ENCODE results near the gene ANXA2R. TPM values are rescaled to one million over a fixed set of nuclear protein-coding genes. Genes with fewer than 3 reads are reported as not detected.
"Not testable (repeated sequence)": the region's sequence is repeated elsewhere in the genome, so short reads cannot be mapped to it uniquely, and the experiment has no call there.

Gene ANXA2R
- total RNA-seq, 1 donor from 2014 or later = 0.93 TPM

DNA sequence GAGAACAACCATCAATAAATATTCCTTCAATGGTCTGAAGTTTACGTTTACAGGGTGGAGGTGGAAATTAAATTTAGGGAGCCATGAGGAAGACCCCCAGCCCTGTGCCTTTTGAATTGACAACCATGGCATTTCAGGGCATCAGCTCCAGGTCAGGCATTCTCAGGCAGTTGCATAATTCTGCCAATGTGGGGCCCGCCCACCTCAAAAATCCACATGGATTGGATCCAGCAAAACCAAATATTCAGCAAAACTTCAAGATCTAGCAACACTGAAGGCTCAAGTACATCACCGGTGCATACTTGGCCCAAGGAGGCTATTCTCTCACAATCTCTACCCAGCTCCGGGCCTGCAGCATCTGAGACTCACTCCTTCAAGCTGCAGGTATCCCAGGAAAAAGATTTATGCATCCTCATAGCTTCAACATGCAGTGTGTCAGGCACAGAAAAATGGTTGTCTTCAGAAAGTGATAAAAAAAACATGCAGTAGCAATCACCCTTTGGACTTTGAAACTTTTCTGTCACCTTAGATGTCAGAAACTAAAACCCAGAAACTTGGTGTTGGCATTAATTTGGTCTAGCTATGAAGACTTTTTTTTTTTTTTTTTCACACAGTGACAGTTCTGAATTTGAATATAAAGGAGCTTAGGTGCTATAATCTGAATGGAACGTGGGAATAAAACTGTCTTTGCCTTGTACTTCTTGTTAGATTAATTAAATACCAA, 21.4 kb upstream of the ANXA2R start:
- Mint-ChIP-seq H3K4me3 (ENCODE audit: low read depth) (no peak overlapping the region), H3K27me3 (no peaks in the 10 kb centered on the region), H3K27ac (no peak overlapping the region), H3K9me3 (ENCODE audit: low read depth) (no peaks in the 10 kb centered on the region), H3K36me3 (ENCODE audit: insufficient read depth) (peaks cover 6% of the 10 kb centered on the region), H3K4me1 (ENCODE audit: low read depth) (peaks cover 25% of the 10 kb centered on the region)
- TF ChIP-seq, protein P1, sequence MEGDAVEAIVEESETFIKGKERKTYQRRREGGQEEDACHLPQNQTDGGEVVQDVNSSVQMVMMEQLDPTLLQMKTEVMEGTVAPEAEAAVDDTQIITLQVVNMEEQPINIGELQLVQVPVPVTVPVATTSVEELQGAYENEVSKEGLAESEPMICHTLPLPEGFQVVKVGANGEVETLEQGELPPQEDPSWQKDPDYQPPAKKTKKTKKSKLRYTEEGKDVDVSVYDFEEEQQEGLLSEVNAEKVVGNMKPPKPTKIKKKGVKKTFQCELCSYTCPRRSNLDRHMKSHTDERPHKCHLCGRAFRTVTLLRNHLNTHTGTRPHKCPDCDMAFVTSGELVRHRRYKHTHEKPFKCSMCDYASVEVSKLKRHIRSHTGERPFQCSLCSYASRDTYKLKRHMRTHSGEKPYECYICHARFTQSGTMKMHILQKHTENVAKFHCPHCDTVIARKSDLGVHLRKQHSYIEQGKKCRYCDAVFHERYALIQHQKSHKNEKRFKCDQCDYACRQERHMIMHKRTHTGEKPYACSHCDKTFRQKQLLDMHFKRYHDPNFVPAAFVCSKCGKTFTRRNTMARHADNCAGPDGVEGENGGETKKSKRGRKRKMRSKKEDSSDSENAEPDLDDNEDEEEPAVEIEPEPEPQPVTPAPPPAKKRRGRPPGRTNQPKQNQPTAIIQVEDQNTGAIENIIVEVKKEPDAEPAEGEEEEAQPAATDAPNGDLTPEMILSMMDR (IDR thresholded peaks at IDR 0.05; ENCODE audit: unreplicated experiment) = no peak
- no peak for DNase-seq (ENCODE audit: low spot score, unreplicated experiment)

DNA sequence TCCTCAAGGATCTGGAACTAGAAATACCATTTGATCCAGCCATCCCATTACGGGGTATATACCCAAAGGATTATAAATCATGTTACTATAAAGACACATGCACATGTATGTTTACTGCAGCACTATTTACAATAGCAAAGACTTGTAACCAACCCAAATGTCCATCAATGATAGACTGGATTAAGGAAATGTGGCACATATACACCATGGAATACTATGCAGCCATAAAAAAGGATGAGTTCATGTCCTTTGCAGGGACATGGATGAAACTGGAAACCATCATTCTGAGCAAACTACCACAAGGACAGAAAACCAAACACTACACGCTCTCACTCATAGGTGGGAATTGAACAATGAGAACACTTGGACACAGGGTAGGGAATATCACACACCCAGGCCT, 19.9 kb upstream of the ANXA2R start:
- not testable (repeated sequence) for H3K4me3 Mint-ChIP-seq (ENCODE audit: low read depth); H3K27ac Mint-ChIP-seq
- peaks cover 25% of the 10 kb centered on the region for H3K4me1 Mint-ChIP-seq (ENCODE audit: low read depth)

DNA sequence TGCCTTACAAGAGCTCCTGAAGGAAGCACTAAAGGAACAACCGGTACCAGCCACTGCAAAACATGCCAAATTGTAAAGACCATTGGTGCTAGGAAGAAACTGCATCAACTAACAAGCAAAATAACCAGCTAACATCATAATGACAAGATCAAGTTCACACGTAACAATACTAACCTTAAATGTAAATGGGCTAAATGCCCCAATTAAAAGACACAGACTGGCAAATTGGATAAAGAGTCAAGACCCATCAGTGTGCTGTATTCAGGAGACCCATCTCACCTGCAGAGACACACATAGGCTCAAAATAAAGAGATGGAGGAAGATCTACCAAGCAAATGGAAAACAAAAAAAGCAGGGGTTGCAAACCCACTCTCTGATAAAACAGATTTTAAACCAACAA, 15.0 kb upstream of the ANXA2R start:
- not testable (repeated sequence) for H3K27ac Mint-ChIP-seq; H3K4me3 Mint-ChIP-seq (ENCODE audit: low read depth); H3K36me3 Mint-ChIP-seq (ENCODE audit: insufficient read depth); DNase-seq (ENCODE audit: low spot score, unreplicated experiment); H3K9me3 Mint-ChIP-seq (ENCODE audit: low read depth); H3K27me3 Mint-ChIP-seq
- H3K4me1 Mint-ChIP-seq (ENCODE audit: low read depth) = peaks cover 19% of the 10 kb centered on the region

More for the DNA sequence above, 19.9 kb upstream of the ANXA2R start:
- H3K36me3 Mint-ChIP-seq (ENCODE audit: insufficient read depth); H3K27me3 Mint-ChIP-seq; DNase-seq (ENCODE audit: low spot score, unreplicated experiment); H3K9me3 Mint-ChIP-seq (ENCODE audit: low read depth): not testable (repeated sequence)

DNA sequence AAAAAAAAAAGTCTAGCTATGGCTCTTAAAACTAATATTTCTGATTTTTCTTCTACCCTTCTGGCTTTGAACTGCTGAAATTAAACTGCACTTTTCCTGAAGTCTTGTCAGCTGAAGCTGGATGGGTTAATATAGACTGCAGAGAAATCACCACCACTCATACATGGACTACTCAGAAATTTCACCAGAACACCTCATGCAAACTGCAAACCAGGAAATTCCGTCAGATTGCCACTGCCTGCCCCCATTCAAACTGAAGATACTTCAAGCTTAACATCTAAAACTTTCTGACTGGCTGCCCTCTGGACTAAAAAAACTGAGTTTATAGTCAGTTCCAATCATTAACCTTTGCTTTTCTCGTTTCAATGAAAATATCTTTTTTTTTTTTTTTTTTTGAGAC, 11.6 kb upstream of the ANXA2R start:
- TF ChIP-seq, protein P1 (IDR thresholded peaks at IDR 0.05; ENCODE audit: unreplicated experiment) = no peak
- H3K27ac Mint-ChIP-seq = no peak overlapping the region
- no peak for DNase-seq (ENCODE audit: low spot score, unreplicated experiment)
- peaks cover 6% of the 10 kb centered on the region for H3K36me3 Mint-ChIP-seq (ENCODE audit: insufficient read depth)
- peaks cover 12% of the 10 kb centered on the region for H3K27me3 Mint-ChIP-seq
- no peak overlapping the region for H3K4me3 Mint-ChIP-seq (ENCODE audit: low read depth)
- no peaks in the 10 kb centered on the region for H3K4me1 Mint-ChIP-seq (ENCODE audit: low read depth)
- H3K9me3 Mint-ChIP-seq (ENCODE audit: low read depth) = no peaks in the 10 kb centered on the region

DNA sequence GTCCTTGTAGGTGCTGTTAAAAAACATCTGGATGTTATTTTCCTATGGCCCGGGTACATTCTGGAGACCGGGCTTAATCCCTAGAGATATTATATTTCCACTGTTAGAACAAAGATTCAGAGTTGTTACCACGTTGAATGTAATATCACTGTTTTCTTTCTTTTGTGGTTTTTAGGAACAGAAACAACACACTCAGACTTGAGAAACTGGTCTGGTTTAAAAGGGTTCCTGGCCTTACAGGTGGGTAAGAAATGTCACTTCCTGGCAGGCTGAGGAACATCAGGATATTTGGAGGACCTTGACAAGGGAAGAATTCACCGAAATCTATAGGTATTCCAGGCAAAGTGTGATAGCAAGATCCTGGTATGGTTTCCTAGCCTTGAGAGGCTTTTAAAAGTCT, 10.3 kb upstream of the ANXA2R start:
- TF ChIP-seq, protein P1 (IDR thresholded peaks at IDR 0.05; ENCODE audit: unreplicated experiment) = no peak
- Mint-ChIP-seq H3K4me3 (ENCODE audit: low read depth) (no peak overlapping the region), H3K4me1 (ENCODE audit: low read depth) (no peaks in the 10 kb centered on the region), H3K27me3 (peaks cover 18% of the 10 kb centered on the region), H3K27ac (no peak overlapping the region), H3K36me3 (ENCODE audit: insufficient read depth) (peaks cover 3% of the 10 kb centered on the region), H3K9me3 (ENCODE audit: low read depth) (no peaks in the 10 kb centered on the region)
- DNase-seq (ENCODE audit: low spot score, unreplicated experiment) = no peak

DNA sequence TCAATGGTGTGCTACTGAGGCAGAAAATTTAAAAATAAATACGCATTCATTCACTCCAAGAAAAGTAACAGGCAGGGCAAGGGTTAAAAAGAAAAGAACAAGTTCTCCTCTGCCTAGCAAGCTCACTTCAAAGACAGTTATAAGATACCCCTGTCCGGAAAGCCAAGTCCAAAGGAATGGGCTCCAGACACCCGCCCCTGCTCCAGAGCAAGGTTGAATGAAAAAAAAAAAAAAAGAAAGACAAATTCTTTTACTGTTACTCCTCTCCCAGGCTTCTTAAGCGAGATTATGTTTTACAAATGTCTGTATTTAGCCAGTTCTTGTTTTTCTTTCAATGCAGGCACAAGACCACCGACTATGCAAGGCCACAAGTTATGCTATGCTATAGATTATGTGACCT, 9.1 kb upstream of the ANXA2R start:
- Mint-ChIP-seq H3K36me3 (ENCODE audit: insufficient read depth) (peaks cover under 1% of the 10 kb centered on the region), H3K27me3 (peaks cover 30% of the 10 kb centered on the region), H3K4me3 (ENCODE audit: low read depth) (no peak overlapping the region), H3K9me3 (ENCODE audit: low read depth) (no peaks in the 10 kb centered on the region), H3K27ac (no peak overlapping the region), H3K4me1 (ENCODE audit: low read depth) (peaks cover 2% of the 10 kb centered on the region)
- TF ChIP-seq, protein P1 (IDR thresholded peaks at IDR 0.05; ENCODE audit: unreplicated experiment) = no peak
- DNase-seq (ENCODE audit: low spot score, unreplicated experiment) = no peak

All from progenitor cell of endocrine pancreas (in vitro differentiated cells).